Measurements from ENCODE around the gene EXOC2.

EXOC2 gene

GRCh38 chr6:513961-514360 is 179.0 kb downstream of the EXOC2 start:
- no peak for DNase-seq

- no peak for DNase-seq
These were observed 179.9 kb downstream of the EXOC2 start for GRCh38 chr6:513058-513457.

DNA sequence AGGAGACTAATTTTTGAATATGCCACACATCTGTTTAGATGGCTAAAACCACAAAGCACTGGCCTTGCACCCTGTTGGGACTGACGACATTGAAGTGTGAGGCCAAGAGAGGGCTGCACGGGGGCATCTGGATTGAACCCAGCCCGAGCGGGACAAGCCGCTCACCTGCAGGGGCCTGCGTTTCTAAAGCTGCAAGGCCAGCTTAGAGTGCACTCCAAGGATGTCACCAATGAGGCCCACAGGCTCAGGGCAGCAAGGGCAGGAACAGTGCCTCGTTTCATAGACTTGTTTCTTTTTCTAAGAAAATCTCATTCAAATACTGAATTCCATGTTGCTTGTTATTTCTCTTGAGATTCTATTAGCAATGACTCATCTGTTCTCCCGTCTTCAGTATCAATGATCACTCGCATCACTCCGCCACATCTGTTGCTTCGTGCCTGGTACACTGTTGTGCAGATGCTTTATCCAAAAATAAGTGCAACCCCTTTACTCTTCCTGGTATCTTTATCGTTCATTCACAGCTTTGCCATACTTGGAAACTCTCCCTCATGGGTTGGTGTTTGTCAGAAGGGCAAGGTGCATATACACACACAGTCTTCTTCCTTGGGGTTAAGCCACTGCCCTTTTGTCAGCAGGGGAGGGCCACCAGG is 181.3 kb downstream of the EXOC2 start:
- no peak for DNase-seq

- DNase-seq = no peak
These were observed 183.3 kb downstream of the EXOC2 start for GRCh38 chr6:509676-510075.

DNA sequence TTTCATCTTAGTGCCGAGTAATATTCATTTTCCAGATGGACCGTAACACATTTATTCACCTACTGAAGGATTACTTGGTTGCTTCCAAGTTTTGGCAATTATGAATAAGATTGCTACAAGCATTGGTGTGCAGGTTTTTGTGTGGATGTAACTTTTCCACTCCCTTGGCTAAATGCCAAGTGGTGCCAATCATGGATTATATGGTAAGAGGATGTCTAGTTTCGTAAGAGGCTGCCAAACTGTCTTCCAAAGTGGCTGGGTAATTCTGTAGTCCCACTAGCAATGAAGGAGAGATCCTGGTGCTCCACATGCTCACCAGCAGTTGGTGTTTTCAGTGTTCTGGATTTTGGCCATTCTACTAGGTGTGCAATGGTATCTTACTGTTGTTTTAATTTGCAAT is 184.3 kb downstream of the EXOC2 start:
- DNase-seq = no peak

- DNase-seq = no peak
These were observed 184.9 kb downstream of the EXOC2 start for GRCh38 chr6:508006-508405.

DNA sequence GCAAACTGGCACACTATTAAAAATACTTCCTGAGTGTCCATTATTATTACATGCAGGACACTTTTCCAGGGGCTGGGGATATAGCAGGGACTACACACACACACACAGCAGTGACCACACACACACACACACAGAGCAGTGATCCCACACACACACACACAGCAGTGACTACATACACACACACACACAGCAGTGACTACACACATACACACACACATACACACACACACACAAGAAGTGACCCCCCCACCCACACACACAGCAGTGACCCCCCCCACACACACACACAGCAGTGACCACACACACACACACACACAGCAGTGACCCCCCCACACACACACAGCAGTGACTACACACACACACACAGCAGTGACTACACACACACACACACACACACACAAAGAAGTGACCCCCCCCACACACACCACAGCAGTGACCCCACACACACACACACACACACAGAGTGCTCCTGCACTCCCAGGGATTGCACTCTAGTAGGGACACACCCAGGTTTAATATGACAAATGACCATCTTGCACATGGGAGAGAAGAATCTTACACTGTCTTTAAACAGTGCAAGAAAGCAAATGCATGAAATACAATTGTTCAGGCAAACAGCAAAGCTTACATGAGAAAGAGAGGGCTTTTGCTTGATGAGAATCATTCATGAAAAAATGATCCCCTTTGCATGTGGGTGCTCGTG is 185.9 kb downstream of the EXOC2 start:
- no peak for DNase-seq

DNA sequence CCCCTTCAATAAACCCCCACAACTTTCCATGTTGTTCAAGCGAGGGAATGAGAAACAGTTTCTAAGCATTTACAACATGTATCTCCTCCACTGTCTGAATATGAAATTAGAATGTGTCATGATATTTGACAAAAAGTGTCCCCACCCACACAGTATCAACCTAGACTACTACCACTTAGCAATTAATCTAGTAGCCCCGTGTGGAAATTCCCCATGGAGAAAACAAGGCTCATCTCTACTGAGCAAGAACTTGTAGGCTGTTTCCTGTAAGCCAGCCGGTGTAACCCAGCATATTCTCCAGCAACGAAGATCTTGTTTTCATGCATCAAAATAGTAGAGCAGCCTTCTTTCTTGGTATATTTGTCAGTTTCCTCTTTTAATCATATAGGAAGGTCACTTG is 186.4 kb downstream of the EXOC2 start:
- no peak for DNase-seq

DNA sequence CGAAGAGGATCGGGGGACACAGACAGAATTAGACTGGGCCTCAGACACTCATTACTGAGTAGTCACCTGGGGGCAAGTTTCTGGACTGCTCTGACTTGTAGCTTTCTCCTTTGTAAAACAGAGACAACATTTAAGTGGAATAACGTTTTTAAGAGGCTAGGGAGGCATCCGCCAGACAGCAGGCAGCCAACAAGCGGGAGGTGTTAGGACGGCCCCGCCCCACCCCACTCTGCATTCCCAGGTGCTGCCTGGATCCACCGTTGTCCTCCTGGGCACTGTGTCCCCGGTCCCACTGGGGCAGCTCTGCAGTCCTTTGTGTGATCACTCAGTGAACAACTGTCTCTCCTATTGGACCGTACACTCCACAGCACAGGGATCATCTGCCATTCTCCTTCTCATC is 187.6 kb downstream of the EXOC2 start:
- no peak for DNase-seq

DNA sequence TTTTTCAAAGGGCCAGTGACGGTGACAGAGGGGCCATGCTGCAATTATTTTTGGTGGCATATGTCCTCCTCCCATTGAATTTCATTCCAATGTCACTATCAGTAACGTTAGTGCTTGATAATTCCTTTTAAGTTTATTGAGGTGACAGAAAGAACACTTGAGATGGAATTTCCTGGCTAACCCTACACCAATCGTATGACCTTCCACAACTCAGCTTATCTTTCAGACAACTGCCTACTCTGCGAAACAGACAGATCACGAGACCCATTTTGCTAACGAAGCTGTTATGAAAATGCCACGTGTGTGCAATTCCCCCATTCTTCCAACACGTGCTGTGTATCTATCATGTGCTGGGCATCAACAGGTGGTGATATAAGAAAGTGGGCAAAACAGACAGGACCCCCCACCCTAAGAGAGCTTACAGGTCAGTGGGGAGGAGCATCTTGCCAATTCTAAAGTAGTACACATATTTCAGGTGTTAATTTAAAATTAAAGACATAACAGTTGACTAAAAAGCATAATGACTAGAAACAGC is 188.4 kb downstream of the EXOC2 start:
- no peak for DNase-seq

- DNase-seq = no peak
These were observed 189.2 kb downstream of the EXOC2 start for GRCh38 chr6:503610-504362.

DNA sequence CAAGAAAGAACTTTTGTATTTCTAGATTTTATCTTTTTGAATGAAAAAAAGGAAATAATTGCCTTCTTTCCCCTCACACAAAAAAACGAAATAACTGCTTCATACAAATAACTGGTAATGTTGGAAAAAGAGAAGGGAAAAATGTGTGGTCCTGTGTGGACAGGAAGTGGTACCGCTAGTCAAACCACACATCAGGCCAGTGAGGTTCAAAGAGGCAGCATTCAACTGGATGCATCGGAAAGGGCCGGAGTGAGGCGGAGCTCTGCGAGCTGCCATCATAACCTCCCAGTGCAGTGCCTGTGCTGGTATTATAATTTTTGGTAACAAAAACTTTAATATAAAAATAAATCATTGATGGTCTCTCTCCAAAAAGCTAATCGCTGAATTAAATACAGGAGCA is 190.2 kb downstream of the EXOC2 start:
- DNase-seq = no peak

- DNase-seq = no peak
These were observed 190.9 kb downstream of the EXOC2 start for GRCh38 chr6:501891-502601.

- no peak for DNase-seq
These were observed 193.3 kb downstream of the EXOC2 start for GRCh38 chr6:499617-500016.

GRCh38 chr6:498795-499231 is 194.1 kb downstream of the EXOC2 start:
- DNase-seq = no peak

- DNase-seq = no peak
These were observed 195.7 kb downstream of the EXOC2 start for GRCh38 chr6:497258-497657.

DNA sequence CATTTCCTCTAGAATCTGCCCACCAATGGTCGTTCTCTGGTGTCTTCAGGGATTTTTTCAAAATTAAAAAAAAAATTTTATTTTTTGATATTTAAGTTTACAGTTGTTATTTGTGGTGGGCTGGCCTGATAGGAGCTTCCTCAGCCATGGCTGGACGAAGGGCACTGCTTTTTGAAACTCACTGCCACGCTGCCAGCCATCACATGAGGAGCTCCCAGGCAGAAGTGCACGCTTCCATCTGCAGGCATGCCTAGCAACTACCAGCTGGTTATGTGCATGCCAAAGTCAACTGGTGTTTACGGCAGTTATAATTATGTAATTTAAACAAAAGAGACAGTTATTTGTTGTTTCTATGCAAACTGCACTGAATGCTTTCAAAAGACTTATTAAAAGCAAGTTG is 196.3 kb downstream of the EXOC2 start:
- no peak for DNase-seq

- DNase-seq = no peak
These were observed 198.5 kb downstream of the EXOC2 start for GRCh38 chr6:494394-494793.

- no peak for DNase-seq
These were observed 199.1 kb downstream of the EXOC2 start for GRCh38 chr6:493840-494239.

- no peak for DNase-seq
These were observed 200.0 kb downstream of the EXOC2 start for GRCh38 chr6:492816-493414.

- no peak for DNase-seq
These were observed 200.8 kb downstream of the EXOC2 start for GRCh38 chr6:492178-492577.

- no peak for DNase-seq
These were observed 201.7 kb downstream of the EXOC2 start for GRCh38 chr6:491233-491632.
